Fibroblast of skin of left biceps (primary cell): ENCODE results near the gene ZNRF3.
"Not testable (repeated sequence)": the region's sequence is repeated elsewhere in the genome, so short reads cannot be mapped to it uniquely, and the experiment has no call there.

Experiments used
- DNase-seq, 2 experiments: peaks; one replicate each; pipeline ENCODE4 v3.0.0-alpha.2; 2013; ENCODE audit warnings: low read depth in 2 of 2

ZNRF3 gene

DNA sequence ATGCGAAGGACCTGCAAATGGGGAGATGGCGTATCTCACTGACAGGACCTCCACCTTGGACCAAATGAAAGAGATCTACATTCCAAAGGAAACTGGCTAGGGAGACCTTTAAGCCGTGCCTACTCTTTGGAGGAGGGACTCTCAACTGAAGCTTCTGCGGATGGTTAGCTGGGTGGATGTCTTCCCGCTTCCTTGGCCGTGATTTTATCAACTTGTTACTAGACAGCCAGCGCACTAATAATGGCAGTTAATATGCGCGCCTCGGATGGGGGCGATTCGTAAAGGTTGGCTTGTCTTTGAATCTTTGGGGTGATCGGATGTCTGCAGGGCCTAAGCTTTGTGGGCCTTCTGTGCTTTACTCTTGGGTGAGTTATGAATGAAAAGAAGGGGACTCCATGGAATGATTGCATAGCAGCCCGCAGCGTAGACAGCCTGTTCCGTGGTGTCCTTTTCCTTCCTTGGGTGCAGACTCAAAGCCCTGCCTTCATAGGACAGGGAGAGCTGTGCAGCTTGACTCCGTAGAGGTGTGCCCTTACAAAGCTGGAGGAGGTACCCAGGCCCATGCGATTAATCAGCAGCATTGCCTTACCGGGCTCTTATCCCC is 1.5 kb downstream of the ZNRF3 start:
- DNase-seq: no peak

DNA sequence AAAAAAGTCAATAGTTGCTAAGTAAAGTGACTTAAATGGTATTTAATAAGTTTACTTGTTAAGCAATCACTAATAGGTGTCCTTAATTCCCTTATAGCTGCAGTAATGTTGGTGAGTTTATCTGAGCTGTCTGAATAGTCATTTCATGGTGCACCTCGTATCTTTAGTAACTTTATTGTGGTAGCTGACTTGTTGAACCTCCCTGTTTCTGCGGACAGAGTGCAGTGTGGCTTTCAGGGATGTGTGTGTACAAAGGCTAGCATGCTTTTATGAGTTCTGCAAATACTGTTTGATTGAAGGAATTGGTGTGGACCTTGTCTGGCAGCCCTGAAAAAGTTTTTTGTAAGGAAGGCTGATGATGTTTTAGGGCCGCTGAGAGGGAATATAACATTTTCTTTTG is 2.6 kb downstream of the ZNRF3 start:
- no peak for DNase-seq

- DNase-seq: not testable (repeated sequence)
Measured at GRCh38 chr22:28886679-28887078, 3.3 kb downstream of the ZNRF3 start.

- DNase-seq: no peak
Measured at GRCh38 chr22:28887725-28888459, 4.5 kb downstream of the ZNRF3 start.

DNA sequence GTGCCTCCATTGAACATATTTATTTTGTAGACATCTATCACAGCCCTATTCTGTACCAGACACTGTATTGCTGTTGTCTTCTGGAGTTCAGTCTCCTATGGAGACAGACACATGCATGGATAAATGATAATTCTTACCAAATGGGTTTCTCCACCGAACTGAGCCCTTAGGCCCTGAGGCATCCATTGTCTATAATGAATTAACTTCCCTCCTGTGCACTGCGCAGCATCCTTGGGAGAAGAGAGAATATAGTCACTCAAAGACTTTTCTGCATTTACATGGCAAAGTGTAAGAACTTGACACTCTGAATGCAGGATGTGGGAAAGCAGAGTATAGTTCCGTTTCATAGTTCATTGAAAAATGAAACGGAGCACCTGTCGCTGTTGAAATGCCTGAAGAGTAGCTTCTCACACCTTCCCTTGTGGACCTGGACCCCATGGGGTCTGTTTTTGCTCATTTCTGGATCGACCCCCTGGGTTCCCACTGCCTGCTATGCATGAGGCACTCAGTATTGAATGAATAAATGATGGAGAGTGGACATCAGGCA is 6.2 kb downstream of the ZNRF3 start:
- DNase-seq: no peak

- no peak for DNase-seq
Measured at GRCh38 chr22:28891156-28891733, 7.9 kb downstream of the ZNRF3 start.

GRCh38 chr22:28892175-28892731 is 8.9 kb downstream of the ZNRF3 start:
- DNase-seq: no peak

- no peak for DNase-seq
Measured at GRCh38 chr22:28893810-28894209, 10.4 kb downstream of the ZNRF3 start.

- no peak for DNase-seq
Measured at GRCh38 chr22:28894334-28894733, 11.0 kb downstream of the ZNRF3 start.

DNA sequence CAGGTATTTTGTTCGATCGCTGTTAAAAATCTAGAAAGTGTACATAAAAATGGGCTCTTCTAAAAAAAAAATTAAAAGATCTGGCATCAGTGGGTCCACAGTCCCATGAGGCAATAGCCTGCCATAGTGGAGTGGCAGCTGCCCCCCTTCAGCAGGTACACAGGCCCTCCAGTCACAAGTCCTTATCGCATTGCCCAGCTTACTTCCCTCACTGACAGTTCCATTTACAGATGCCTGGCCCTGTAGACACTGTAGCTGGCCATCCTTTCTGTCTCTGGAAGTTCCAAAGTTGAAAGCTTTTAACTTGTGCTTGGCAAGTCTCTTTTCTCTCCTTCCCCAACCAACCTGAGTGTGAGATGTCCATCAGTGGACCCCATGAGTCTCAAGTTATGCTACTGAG is 11.4 kb downstream of the ZNRF3 start:
- DNase-seq: no peak

DNA sequence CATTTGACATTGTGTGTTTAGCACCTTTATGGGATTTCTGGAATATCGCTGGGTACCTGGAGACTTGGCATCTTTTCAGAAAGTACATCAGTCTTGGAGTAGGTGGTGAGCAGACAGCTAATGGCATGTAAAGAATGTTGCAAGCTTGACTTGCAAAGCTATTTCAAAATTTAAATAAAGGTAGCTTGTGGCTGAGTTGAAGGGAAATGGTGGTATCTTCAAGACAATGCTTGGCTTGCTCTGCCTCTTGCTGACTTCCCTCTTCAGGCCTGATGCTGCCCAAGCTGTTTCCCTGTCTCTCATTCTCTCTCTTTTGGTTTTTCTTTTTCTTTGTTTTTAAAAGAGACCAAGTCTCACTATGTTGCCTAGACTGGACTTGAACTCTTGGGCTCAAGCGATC is 13.2 kb downstream of the ZNRF3 start:
- no peak for DNase-seq

- no peak for DNase-seq
Measured at GRCh38 chr22:28898233-28898629, 14.9 kb downstream of the ZNRF3 start.

- no peak for DNase-seq
Measured at GRCh38 chr22:28899199-28899853, 16.0 kb downstream of the ZNRF3 start.

DNA sequence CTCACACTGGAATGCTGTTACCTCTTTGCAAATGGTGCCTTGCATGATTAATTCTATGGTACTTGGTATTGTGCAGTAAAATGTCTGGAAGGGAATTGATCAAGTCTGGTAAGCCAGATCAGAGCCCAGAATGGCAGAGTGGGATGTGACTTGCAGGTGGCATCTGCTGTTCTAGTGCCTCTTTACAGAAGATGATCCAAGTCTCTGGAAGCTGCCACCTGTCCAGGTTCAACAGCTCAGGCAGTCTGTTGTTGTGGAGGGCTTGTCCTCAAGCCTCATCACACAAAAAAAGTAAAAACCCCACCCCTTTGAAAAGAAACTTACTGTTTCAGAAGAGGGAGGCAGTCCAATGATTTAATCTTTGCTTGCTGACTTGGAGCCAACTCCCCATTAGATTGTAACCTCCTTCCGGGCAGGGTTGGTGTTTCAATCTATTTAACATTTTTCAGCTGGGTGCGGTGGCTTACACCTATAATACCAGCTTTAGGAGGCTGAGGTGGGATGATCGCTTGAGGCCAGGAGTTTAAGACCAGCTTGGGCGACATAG is 17.1 kb downstream of the ZNRF3 start:
- no peak for DNase-seq

- no peak for DNase-seq
Measured at GRCh38 chr22:28902490-28902889, 19.1 kb downstream of the ZNRF3 start.

DNA sequence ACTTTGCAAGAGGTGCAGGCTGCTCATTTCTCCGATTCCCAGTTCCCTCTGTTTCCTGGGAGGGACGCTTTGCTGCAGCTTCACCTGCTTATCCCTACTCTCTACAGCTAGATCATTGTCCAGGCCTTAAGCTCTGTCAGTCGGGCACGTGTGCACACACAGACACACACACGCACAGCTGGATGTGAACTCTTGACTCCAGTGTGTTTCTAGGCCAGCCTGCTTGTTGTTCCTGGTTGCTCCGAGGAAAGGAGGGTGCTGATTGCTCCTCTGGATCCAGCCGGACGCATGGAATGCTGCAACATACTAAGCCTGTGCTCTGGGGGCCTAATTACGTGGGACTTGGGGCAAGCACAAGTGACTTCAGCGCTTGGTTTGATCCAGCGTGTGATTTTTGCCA is 19.7 kb downstream of the ZNRF3 start:
- no peak for DNase-seq

- no peak for DNase-seq
Measured at GRCh38 chr22:28903729-28904128, 20.4 kb downstream of the ZNRF3 start.

GRCh38 chr22:28904211-28904896 is 21.0 kb downstream of the ZNRF3 start:
- no peak for DNase-seq

DNA sequence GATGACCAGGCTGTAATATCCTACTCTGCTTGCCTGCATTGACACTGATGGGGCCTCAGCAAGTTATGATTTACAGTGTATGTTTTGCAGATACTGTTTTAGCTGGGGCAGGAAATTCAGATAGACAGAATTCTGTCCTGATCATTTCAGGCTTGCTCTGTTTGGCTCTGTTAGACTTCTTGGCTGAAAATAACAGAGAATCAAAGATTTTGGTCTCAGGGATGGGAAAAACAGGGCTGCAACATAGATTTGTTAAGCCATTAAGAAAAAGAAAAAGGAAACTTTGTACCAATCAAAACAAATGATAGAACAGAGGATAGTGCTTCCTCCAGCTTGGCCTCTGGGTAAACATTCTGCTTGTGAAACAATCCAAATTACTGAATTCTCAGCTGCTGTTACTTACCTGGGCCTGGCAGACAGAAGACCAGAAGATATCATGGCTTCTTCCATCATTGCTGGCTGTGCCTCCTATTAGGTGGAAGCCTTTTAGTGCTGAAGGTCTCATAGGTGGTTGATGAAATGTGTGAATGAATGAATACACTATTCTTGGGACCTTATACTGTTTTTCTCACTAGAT is 22.0 kb downstream of the ZNRF3 start:
- DNase-seq: no peak

DNA sequence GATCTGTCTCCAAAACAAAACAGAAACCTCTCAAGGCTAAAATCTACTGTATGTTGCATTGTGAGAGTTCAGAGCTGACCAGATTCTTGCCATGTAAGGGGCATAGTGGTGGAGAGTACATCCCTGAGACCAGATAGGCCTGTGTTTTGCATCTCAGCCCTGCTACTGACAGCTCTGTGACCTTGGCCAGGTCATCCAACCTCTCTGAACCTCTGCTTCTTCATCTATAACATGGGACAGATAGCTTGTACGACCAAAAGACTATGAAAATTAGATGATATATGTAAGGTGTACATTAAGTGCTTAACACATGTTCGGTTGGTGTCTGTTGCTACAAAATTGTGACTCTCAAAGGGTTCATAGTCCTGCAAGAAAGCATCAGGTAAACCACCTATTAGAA is 22.9 kb downstream of the ZNRF3 start:
- no peak for DNase-seq
